Measurements from ENCODE around the gene ZNF467. TPM values are rescaled to one million over a fixed set of nuclear protein-coding genes. Genes with fewer than 3 reads are reported as not detected.

ZNF467 gene
- total RNA-seq, 1 donor from 2014 or later = 1.4 TPM

GRCh38 chr7:149735779-149736477 lies 37.5 kb downstream of the ZNF467 start:
- Mint-ChIP-seq H3K36me3 (ENCODE audit: unreplicated experiment) (no peaks in the 10 kb centered on the region), H3K4me3 (ENCODE audit: unreplicated experiment) (no peak overlapping the region), H3K27ac (ENCODE audit: unreplicated experiment) (no peak overlapping the region), H3K9me3 (ENCODE audit: unreplicated experiment) (peaks cover 5% of the 10 kb centered on the region), H3K4me1 (ENCODE audit: low read depth, unreplicated experiment) (no peaks in the 10 kb centered on the region), H3K27me3 (ENCODE audit: unreplicated experiment) (peaks cover 13% of the 10 kb centered on the region)
- no peak for TF ChIP-seq CTCF (IDR thresholded peaks at IDR 0.05; ENCODE audit: partially characterized antibody, unreplicated experiment)
- no peak for DNase-seq

GRCh38 chr7:149735181-149735602 lies 38.2 kb downstream of the ZNF467 start:
- Mint-ChIP-seq H3K4me3 (ENCODE audit: unreplicated experiment) (no peak overlapping the region), H3K36me3 (ENCODE audit: unreplicated experiment) (no peaks in the 10 kb centered on the region), H3K4me1 (ENCODE audit: low read depth, unreplicated experiment) (no peaks in the 10 kb centered on the region), H3K27ac (ENCODE audit: unreplicated experiment) (no peak overlapping the region), H3K27me3 (ENCODE audit: unreplicated experiment) (peaks cover 9% of the 10 kb centered on the region), H3K9me3 (ENCODE audit: unreplicated experiment) (peaks cover 5% of the 10 kb centered on the region)
- TF ChIP-seq CTCF (IDR thresholded peaks at IDR 0.05; ENCODE audit: partially characterized antibody, unreplicated experiment) = no peak
- DNase-seq = no peak

DNA sequence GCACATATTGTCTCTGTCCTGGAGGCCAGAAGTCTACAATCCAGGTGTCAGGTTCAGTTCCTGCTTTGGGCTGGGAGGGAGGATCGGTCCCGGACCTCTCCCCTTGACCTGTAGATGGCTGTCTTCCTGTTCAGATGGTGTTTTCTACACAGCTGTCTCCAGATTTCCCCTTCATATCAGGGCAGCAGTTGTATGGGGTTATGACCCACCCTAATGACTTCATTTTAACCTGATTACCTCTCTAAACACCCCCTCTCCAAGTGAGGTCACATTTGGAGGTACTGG lies 38.7 kb downstream of the ZNF467 start:
- no peak for DNase-seq
- Mint-ChIP-seq H3K27ac (ENCODE audit: unreplicated experiment) (no peak overlapping the region), H3K9me3 (ENCODE audit: unreplicated experiment) (peaks cover 5% of the 10 kb centered on the region), H3K36me3 (ENCODE audit: unreplicated experiment) (no peaks in the 10 kb centered on the region), H3K4me1 (ENCODE audit: low read depth, unreplicated experiment) (no peaks in the 10 kb centered on the region), H3K27me3 (ENCODE audit: unreplicated experiment) (peaks cover 8% of the 10 kb centered on the region), H3K4me3 (ENCODE audit: unreplicated experiment) (no peak overlapping the region)
- no peak for TF ChIP-seq CTCF (IDR thresholded peaks at IDR 0.05; ENCODE audit: partially characterized antibody, unreplicated experiment)

GRCh38 chr7:149733924-149734790 lies 39.2 kb downstream of the ZNF467 start:
- Mint-ChIP-seq H3K27me3 (ENCODE audit: unreplicated experiment) (peaks cover 11% of the 10 kb centered on the region), H3K4me3 (ENCODE audit: unreplicated experiment) (no peak overlapping the region), H3K36me3 (ENCODE audit: unreplicated experiment) (no peaks in the 10 kb centered on the region), H3K9me3 (ENCODE audit: unreplicated experiment) (peaks cover 5% of the 10 kb centered on the region), H3K4me1 (ENCODE audit: low read depth, unreplicated experiment) (no peaks in the 10 kb centered on the region), H3K27ac (ENCODE audit: unreplicated experiment) (no peak overlapping the region)
- no peak for TF ChIP-seq CTCF (IDR thresholded peaks at IDR 0.05; ENCODE audit: partially characterized antibody, unreplicated experiment)
- DNase-seq = no peak
